GM10266 (cell line): Measurements from ENCODE around the gene TSHR.

Source experiments
- DNase-seq: peaks from one replicate; pipeline ENCODE4 v3.0.0; 2012; ENCODE audit errors: extremely low spot score
- CTCF ChIP-seq: IDR thresholded peaks from 2 replicates; pipeline ENCODE4 v1.5.1; 2012; ENCODE audit warnings: mild to moderate bottlenecking, low read depth; ENCODE audit not compliant: control insufficient read depth, insufficient read depth; ENCODE audit errors: missing control alignments

TSHR gene

GRCh38 chr14:81133400-81133799 lies 178.0 kb downstream of the TSHR start:
- DNase-seq: no peak
- no peak for TF ChIP-seq CTCF

GRCh38 chr14:81137316-81137715 lies 181.9 kb downstream of the TSHR start:
- no peak for TF ChIP-seq CTCF
- DNase-seq: no peak

- DNase-seq: no peak
- no peak for TF ChIP-seq CTCF
Measured at GRCh38 chr14:81138429-81138828, 183.0 kb downstream of the TSHR start.

- DNase-seq: no peak
- TF ChIP-seq CTCF: no peak
Measured at GRCh38 chr14:81141426-81141825, 186.0 kb downstream of the TSHR start.

- no peak for TF ChIP-seq CTCF
- DNase-seq: no peak
Measured at GRCh38 chr14:81143793-81144192, 188.4 kb downstream of the TSHR start.

- DNase-seq: no peak
- TF ChIP-seq CTCF: no peak
Measured at GRCh38 chr14:81144824-81145603, 189.6 kb downstream of the TSHR start.

- DNase-seq: no peak
- TF ChIP-seq CTCF: no peak
Measured at GRCh38 chr14:81147140-81147897, 191.9 kb downstream of the TSHR start.
